Tibial nerve (tissue), 3 donors: ENCODE data around the gene AKT1.

Experiments used
- POLR2A ChIP-seq, 2 donors: fragments of 450-650 bp; IDR thresholded peaks; one replicate each; pipeline ENCODE4 v1.6.1; 2017; ENCODE audit warnings: antibody characterized with exemption in 2 of 2, mild to moderate bottlenecking in 2 of 2, moderate library complexity in 2 of 2
- TF ChIP-seq, protein P1 (sequence below), 5 experiments: fragments of 200-600 bp in 3 of 5; fragments of 450-650 bp in 2 of 5; sonication (generic) in 3 of 5; IDR thresholded peaks; one replicate each; pipeline ENCODE4 v1.5.1; 2016 to 2019; ENCODE audit warnings: antibody characterized with exemption in 5 of 5, mild to moderate bottlenecking in 3 of 5, moderate library complexity in 2 of 5

DNA sequence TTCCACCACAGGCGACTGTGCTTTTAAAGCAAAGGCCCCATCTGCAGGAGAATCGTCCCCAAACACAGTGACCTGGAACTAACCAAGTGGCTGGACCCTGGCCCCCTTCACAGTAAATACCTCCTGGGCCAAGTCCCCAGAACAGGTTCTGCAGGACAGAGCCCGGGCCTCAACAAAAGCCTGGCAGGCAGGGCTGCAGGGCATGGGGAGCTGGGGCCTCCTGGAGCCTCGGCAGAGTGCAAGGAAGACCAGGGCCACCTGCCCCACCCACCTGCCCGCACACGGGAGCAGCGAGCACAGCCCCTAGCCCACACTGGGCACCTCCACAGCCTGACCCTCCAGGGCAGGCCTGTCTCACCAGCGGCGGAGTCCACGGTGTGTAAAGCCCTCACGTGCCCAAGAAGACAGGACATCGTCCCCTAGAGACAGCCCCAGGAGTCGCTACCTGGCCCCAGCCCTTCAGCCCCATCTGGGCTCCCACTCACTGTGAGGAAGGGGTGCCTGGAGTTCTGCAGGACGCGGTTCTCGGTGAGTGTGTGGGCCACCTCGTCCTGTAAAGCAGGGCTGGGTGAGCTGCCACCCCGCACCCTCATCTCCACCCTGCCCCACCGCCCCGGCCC is 21.0 kb downstream of the AKT1 start:
- TF ChIP-seq, protein P1, sequence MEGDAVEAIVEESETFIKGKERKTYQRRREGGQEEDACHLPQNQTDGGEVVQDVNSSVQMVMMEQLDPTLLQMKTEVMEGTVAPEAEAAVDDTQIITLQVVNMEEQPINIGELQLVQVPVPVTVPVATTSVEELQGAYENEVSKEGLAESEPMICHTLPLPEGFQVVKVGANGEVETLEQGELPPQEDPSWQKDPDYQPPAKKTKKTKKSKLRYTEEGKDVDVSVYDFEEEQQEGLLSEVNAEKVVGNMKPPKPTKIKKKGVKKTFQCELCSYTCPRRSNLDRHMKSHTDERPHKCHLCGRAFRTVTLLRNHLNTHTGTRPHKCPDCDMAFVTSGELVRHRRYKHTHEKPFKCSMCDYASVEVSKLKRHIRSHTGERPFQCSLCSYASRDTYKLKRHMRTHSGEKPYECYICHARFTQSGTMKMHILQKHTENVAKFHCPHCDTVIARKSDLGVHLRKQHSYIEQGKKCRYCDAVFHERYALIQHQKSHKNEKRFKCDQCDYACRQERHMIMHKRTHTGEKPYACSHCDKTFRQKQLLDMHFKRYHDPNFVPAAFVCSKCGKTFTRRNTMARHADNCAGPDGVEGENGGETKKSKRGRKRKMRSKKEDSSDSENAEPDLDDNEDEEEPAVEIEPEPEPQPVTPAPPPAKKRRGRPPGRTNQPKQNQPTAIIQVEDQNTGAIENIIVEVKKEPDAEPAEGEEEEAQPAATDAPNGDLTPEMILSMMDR (IDR thresholded peaks at IDR 0.05) = no peak
- TF ChIP-seq POLR2A (IDR thresholded peaks at IDR 0.05) = no peak
